Endothelial cell (in vitro differentiated cells): Measurements from ENCODE around the gene FILIP1. TPM values are rescaled to one million over a fixed set of nuclear protein-coding genes. Genes with fewer than 3 reads are reported as not detected.

Experiments used
- DNase-seq: peaks from one replicate; pipeline ENCODE4 v3.0.0; 2021; ENCODE audit warnings: low spot score
- H3K27ac Mint-ChIP-seq: one replicate; pipeline ENCODE4 v1.8.0; 2021; ENCODE audit warnings: mixed read lengths, inconsistent platforms; ENCODE audit not compliant: unreplicated experiment
- H3K27me3 Mint-ChIP-seq: one replicate; pipeline ENCODE4 v1.8.0; 2021; ENCODE audit warnings: mild to moderate bottlenecking, moderate library complexity, mixed read lengths, inconsistent platforms; ENCODE audit not compliant: unreplicated experiment
- H3K36me3 Mint-ChIP-seq: one replicate; pipeline ENCODE4 v1.8.0; 2021; ENCODE audit warnings: mild to moderate bottlenecking, low read depth, mixed read lengths, inconsistent platforms; ENCODE audit not compliant: unreplicated experiment
- H3K4me1 Mint-ChIP-seq: one replicate; pipeline ENCODE4 v1.8.0; 2021; ENCODE audit warnings: mild to moderate bottlenecking, mixed read lengths, inconsistent platforms; ENCODE audit not compliant: unreplicated experiment
- H3K4me3 Mint-ChIP-seq: one replicate; pipeline ENCODE4 v1.8.0; 2021; ENCODE audit warnings: mild to moderate bottlenecking, mixed read lengths, inconsistent platforms; ENCODE audit not compliant: unreplicated experiment
- H3K9me3 Mint-ChIP-seq: one replicate; pipeline ENCODE4 v1.8.0; 2021; ENCODE audit warnings: mixed read lengths, inconsistent platforms; ENCODE audit not compliant: unreplicated experiment
- CTCF ChIP-seq: fragments of 200-600 bp; sonication (generic); IDR thresholded peaks from one replicate; pipeline ENCODE4 v1.5.0; 2021; ENCODE audit warnings: antibody characterized with exemption; ENCODE audit not compliant: unreplicated experiment
- total RNA-seq: library from RNA; stranded (reverse); fragmentation: NEBNext Ultra II Directional; extraction: Animal tissue kit (Norgen Biotek cat#: 25700); gene quantifications from one replicate; pipeline ENCODE4 v1.2.1, GENCODE V29; 2021; ENCODE audit not compliant: unreplicated experiment

FILIP1 gene
- total RNA-seq, 1 donor from 2014 or later = 32.0 TPM

GRCh38 chr6:75503291-75503690, 9.7 kb upstream of the FILIP1 start:
- H3K9me3 Mint-ChIP-seq = no peaks in the 10 kb centered on the region
- no peak for TF ChIP-seq CTCF
- DNase-seq = no peak
- peaks cover 1% of the 10 kb centered on the region for H3K27me3 Mint-ChIP-seq
- no peaks in the 10 kb centered on the region for H3K36me3 Mint-ChIP-seq
- no peak overlapping the region for H3K27ac Mint-ChIP-seq
- no peak overlapping the region for H3K4me3 Mint-ChIP-seq
- peaks cover 26% of the 10 kb centered on the region for H3K4me1 Mint-ChIP-seq

- Mint-ChIP-seq H3K27ac (no peak overlapping the region), H3K4me3 (no peak overlapping the region), H3K4me1 (peaks cover 28% of the 10 kb centered on the region), H3K9me3 (no peaks in the 10 kb centered on the region), H3K27me3 (peaks cover 1% of the 10 kb centered on the region), H3K36me3 (no peaks in the 10 kb centered on the region)
- TF ChIP-seq CTCF = no peak
- DNase-seq = no peak
Observed at GRCh38 chr6:75502884-75503283, 9.3 kb upstream of the FILIP1 start.

- no peak for TF ChIP-seq CTCF
- H3K27ac Mint-ChIP-seq = peak overlapping the region; percentile 33
- H3K27me3 Mint-ChIP-seq = no peaks in the 10 kb centered on the region
- H3K9me3 Mint-ChIP-seq = no peaks in the 10 kb centered on the region
- no peaks in the 10 kb centered on the region for H3K36me3 Mint-ChIP-seq
- no peak overlapping the region for H3K4me3 Mint-ChIP-seq
- H3K4me1 Mint-ChIP-seq = peaks cover 32% of the 10 kb centered on the region
- no peak for DNase-seq
Observed at GRCh38 chr6:75501756-75502155, 8.2 kb upstream of the FILIP1 start.

- no peak for TF ChIP-seq CTCF
- H3K27ac Mint-ChIP-seq = no peak overlapping the region
- no peak for DNase-seq
- H3K9me3 Mint-ChIP-seq = no peaks in the 10 kb centered on the region
- peaks cover 47% of the 10 kb centered on the region for H3K4me1 Mint-ChIP-seq
- H3K4me3 Mint-ChIP-seq = no peak overlapping the region
- H3K27me3 Mint-ChIP-seq = no peaks in the 10 kb centered on the region
- H3K36me3 Mint-ChIP-seq = no peaks in the 10 kb centered on the region
Observed at GRCh38 chr6:75499640-75500039, 6.0 kb upstream of the FILIP1 start.

GRCh38 chr6:75498862-75499261, 5.3 kb upstream of the FILIP1 start:
- peaks cover 54% of the 10 kb centered on the region for H3K4me1 Mint-ChIP-seq
- no peaks in the 10 kb centered on the region for H3K36me3 Mint-ChIP-seq
- no peak overlapping the region for H3K4me3 Mint-ChIP-seq
- peak overlapping the region; percentile 85 for H3K27ac Mint-ChIP-seq
- no peaks in the 10 kb centered on the region for H3K9me3 Mint-ChIP-seq
- no peak for DNase-seq
- H3K27me3 Mint-ChIP-seq = no peaks in the 10 kb centered on the region
- TF ChIP-seq CTCF = no peak
